Endothelial cell of umbilical vein (primary cell): Measurements from ENCODE around the gene ANGPTL5. TPM values are rescaled to one million over a fixed set of nuclear protein-coding genes. Genes with fewer than 3 reads are reported as not detected.

Experiments
- BruUV-seq: library from RNA; stranded (reverse); fragments of 400-500 nt; replicated peaks from 2 replicates; lab custom pipeline; 2021; lab: Mats Ljungman, UMichigan
- CTCF ChIA-PET: fragments of 300-600, 350-600 bp; sonication (Branson Sonifier 250); formaldehyde crosslinking; loops from one replicate; lab custom pipeline; 2021; ENCODE audit warnings: antibody characterized with exemption, inconsistent platforms; lab: Charles Lee
- POLR2A ChIA-PET: fragments of 300-600, 350-600 bp; sonication (Branson Sonifier 250); formaldehyde crosslinking; loops from one replicate; lab custom pipeline; 2021; ENCODE audit warnings: antibody characterized with exemption, inconsistent platforms; lab: Charles Lee
- DNase-seq: peaks from one replicate; pipeline ENCODE4 v3.0.0-alpha.2; 2011; ENCODE audit warnings: low read depth, low spot score
- FAIRE-seq: peaks from 2 replicates; lab custom pipeline; 2011; peaks lifted over from hg19 to GRCh38; lab: Jason Lieb, UNC
- H2AFZ ChIP-seq: 2 replicates; pipeline ENCODE4 v1.6.0; 2012; ENCODE audit warnings: low read depth, low read length, control low read depth, inconsistent platforms
- H3K27ac ChIP-seq: 2 replicates; pipeline ENCODE4 v1.5.1; 2011; ENCODE audit warnings: low read depth, mild to moderate bottlenecking, control low read depth, low read length, moderate library complexity; ENCODE audit not compliant: insufficient read depth
- H3K27me3 ChIP-seq, 2 experiments: 2 replicates each; pipeline versions ENCODE4 v1.6.0 to v1.6.1; 2011; ENCODE audit warnings: low read length in 2 of 2, mixed read lengths in 1 of 2; ENCODE audit not compliant: control insufficient read depth in 2 of 2, insufficient read depth in 2 of 2
- H3K36me3 ChIP-seq, 2 experiments: 2 replicates in 1 of 2; 3 replicates in 1 of 2; pipeline ENCODE4 v1.5.1; 2011; ENCODE audit warnings: low read length in 2 of 2, mild to moderate bottlenecking in 1 of 2, moderate library complexity in 1 of 2; ENCODE audit not compliant: control insufficient read depth in 2 of 2, insufficient read depth in 2 of 2; ENCODE audit errors: extremely low read depth in 1 of 2
- H3K4me1 ChIP-seq: 3 replicates; pipeline ENCODE4 v1.5.1; 2011; ENCODE audit warnings: mild to moderate bottlenecking, low read length; ENCODE audit not compliant: control insufficient read depth, insufficient read depth; ENCODE audit errors: extremely low read depth
- H3K4me2 ChIP-seq: 2 replicates; pipeline ENCODE4 v1.6.1; 2011; ENCODE audit warnings: low read length, control low read depth, mixed read lengths; ENCODE audit not compliant: insufficient read depth
- H3K4me3 ChIP-seq, 3 experiments: fragments of 200-600 bp in 1 of 3; sonication (generic), shearing (Covaris generic) in 1 of 3; replicated peaks in 1 of 3; 2 replicates each; pipeline ENCODE4 v1.5.1; 2011 to 2016; ENCODE audit warnings: control low read depth in 3 of 3, low read length in 3 of 3, mild to moderate bottlenecking in 2 of 3, inconsistent platforms in 1 of 3, low read depth in 1 of 3, moderate library complexity in 1 of 3; ENCODE audit not compliant: insufficient read depth in 1 of 3
- H3K79me2 ChIP-seq: 2 replicates; pipeline ENCODE4 v1.6.0; 2012; ENCODE audit warnings: low read length, inconsistent platforms; ENCODE audit not compliant: control insufficient read depth, insufficient read depth
- H3K9ac ChIP-seq: replicated peaks from 2 replicates; pipeline ENCODE3; 2011; ENCODE audit warnings: low read length, control low read depth; ENCODE audit not compliant: insufficient read depth; ENCODE audit errors: extremely low read depth
- H3K9me1 ChIP-seq: replicated peaks from 3 replicates; pipeline ENCODE4 v1.6.0; 2011; ENCODE audit warnings: mild to moderate bottlenecking, low read length; ENCODE audit not compliant: control insufficient read depth, insufficient read depth; ENCODE audit errors: extremely low read depth
- H3K9me3 ChIP-seq: replicated peaks from 2 replicates; pipeline ENCODE4 v1.5.1; 2012; ENCODE audit warnings: low read length, inconsistent platforms; ENCODE audit not compliant: control insufficient read depth, insufficient read depth
- H4K20me1 ChIP-seq: replicated peaks from 2 replicates; pipeline ENCODE3; 2011; ENCODE audit warnings: mild to moderate bottlenecking, low read length; ENCODE audit not compliant: control insufficient read depth, insufficient read depth; ENCODE audit errors: extremely low read depth
- CTCF ChIP-seq, 2 donors: IDR thresholded peaks; 1 replicate in 1 of 2; 2 replicates in 1 of 2; pipeline ENCODE4 v1.5.1; 2011; ENCODE audit warnings: low read length in 2 of 2, mild to moderate bottlenecking in 2 of 2, moderate library complexity in 2 of 2, control low read depth in 1 of 2, inconsistent platforms in 1 of 2, low read depth in 1 of 2; ENCODE audit not compliant: insufficient read depth in 1 of 2; ENCODE audit errors: extremely low read depth in 1 of 2
- EZH2 ChIP-seq: IDR thresholded peaks from 2 replicates; pipeline ENCODE4 v1.6.1; 2012; ENCODE audit warnings: borderline replicate concordance, low read depth, mild to moderate bottlenecking, moderate library complexity, low read length, inconsistent platforms; ENCODE audit not compliant: severe bottlenecking
- FOS ChIP-seq: IDR thresholded peaks from 2 replicates; pipeline ENCODE4 v1.6.1; 2011; ENCODE audit warnings: mild to moderate bottlenecking, low read length, moderate library complexity, borderline replicate concordance; ENCODE audit not compliant: insufficient read depth
- GATA2 ChIP-seq: IDR thresholded peaks from 2 replicates; pipeline ENCODE4 v1.7.0; 2011; ENCODE audit warnings: low read depth, mild to moderate bottlenecking, moderate library complexity, mixed read lengths, low read length; ENCODE audit not compliant: insufficient read length, insufficient read depth
- JUN ChIP-seq: IDR thresholded peaks from 2 replicates; pipeline ENCODE4 v1.6.1; 2011; ENCODE audit warnings: borderline replicate concordance, low read depth; ENCODE audit not compliant: insufficient read length, insufficient read depth
- MAX ChIP-seq: IDR thresholded peaks from 2 replicates; pipeline ENCODE4 v1.6.1; 2011; ENCODE audit not compliant: insufficient read depth, insufficient read length
- MYC ChIP-seq: IDR thresholded peaks from one replicate; pipeline ENCODE4 v1.6.1; 2011; ENCODE audit warnings: mild to moderate bottlenecking, low read depth, low read length
- POLR2A ChIP-seq: IDR thresholded peaks from 2 replicates; pipeline ENCODE4 v1.6.1; 2012; ENCODE audit warnings: low read depth, mild to moderate bottlenecking, control low read depth, low read length
- POLR2AphosphoS5 ChIP-seq: IDR thresholded peaks from 2 replicates; pipeline ENCODE4 v1.6.1; 2012; ENCODE audit warnings: low read depth, mild to moderate bottlenecking, control low read depth, low read length, moderate library complexity; ENCODE audit not compliant: insufficient read depth
- dilution Hi-C: fragments of 300-500 bp; cut with MboI; formaldehyde crosslinking; loops from one replicate; pipeline ENCODE4 v1.15.0; 2019; ENCODE audit warnings: low sequenced_read_pairs; ENCODE audit not compliant: extremely low pct_ligation_motif_present
- intact Hi-C: fragments of 100-400 bp; cut with micrococcal nuclease; formaldehyde crosslinking; loops from one replicate; pipeline ENCODE4 v1.10.0; 2022
- polyA plus RNA-seq, 4 experiments: library from polyadenylated mRNA; depleted of rRNA in 3 of 4; stranded (reverse) in 3 of 4; unstranded in 1 of 4; fragments of >200 nt; gene quantifications; 2 replicates each; pipeline versions ENCODE4 v1.2.1 to v1.2.3, GENCODE V29; 2011 to 2012; ENCODE audit warnings: missing spikeins in 1 of 4
- total RNA-seq: library from RNA; stranded (reverse); gene quantifications from 2 replicates; pipeline ENCODE4 v1.2.3, GENCODE V29; 2021

The ANGPTL5 gene
- total and polyA plus RNA-seq, 2 donors (not counting 3 experiments of a cell fraction or from before 2014, with no cell fraction given), result 0.12 TPM; not detected in 1

- no peak overlapping the region for H2AFZ ChIP-seq
- no peaks in the 10 kb centered on the region for H3K9me3 ChIP-seq
- intact Hi-C loops (no loop called here), dilution Hi-C loops (no loop called here)
- DNase-seq (no peak), FAIRE-seq (no peak)
- H3K27me3 ChIP-seq, result no peaks in the 10 kb centered on the region
- BruUV-seq, result no TSS peak
- no peaks in the 10 kb centered on the region for H3K79me2 ChIP-seq
- H3K4me3 ChIP-seq, result no peak overlapping the region
- ChIA-PET POLR2A (no interaction called here), CTCF (interaction anchor here (1.4 kb wide), 1 partner anchor 16 kb away, joined by 4 read pairs; no protein-coding TSS in a partner anchor)
- TF ChIP-seq GATA2 (no peak), MAX (no peak), EZH2 (no peak), POLR2A (no peak), CTCF (IDR thresholded peaks at IDR 0.05; ENCODE audit: extremely low read depth in 1 of 2, insufficient read depth in 1 of 2, low read depth in 1 of 2, low read length in 2 of 2) (no peak), POLR2AphosphoS5 (no peak), MYC (no peak), FOS (no peak), JUN (no peak)
- no peaks in the 10 kb centered on the region for H3K9me1 ChIP-seq
- no peaks in the 10 kb centered on the region for H3K4me1 ChIP-seq
- H3K36me3 ChIP-seq, result peaks cover 0 to 3% of the 10 kb centered on the region in 2 experiments
- H3K9ac ChIP-seq, result no peak overlapping the region
- H4K20me1 ChIP-seq, result no peaks in the 10 kb centered on the region
- H3K4me2 ChIP-seq, result no peak overlapping the region
- H3K27ac ChIP-seq, result no peak overlapping the region
Observed at GRCh38 chr11:101929294-101929915, 13.1 kb upstream of the ANGPTL5 start.
